HG02678 (cell line): ENCODE results near the gene HUNK.

Experiments used
- ATAC-seq: cut with Tn5 transposase; IDR thresholded peaks from one replicate; pipeline ENCODE4 v1.9.1; 2021; ENCODE audit warnings: mild to moderate bottlenecking, moderate library complexity; ENCODE audit not compliant: unreplicated experiment

The HUNK gene

GRCh38 chr21:31948676-31949075 lies 75.9 kb downstream of the HUNK start:
- ATAC-seq = no peak

DNA sequence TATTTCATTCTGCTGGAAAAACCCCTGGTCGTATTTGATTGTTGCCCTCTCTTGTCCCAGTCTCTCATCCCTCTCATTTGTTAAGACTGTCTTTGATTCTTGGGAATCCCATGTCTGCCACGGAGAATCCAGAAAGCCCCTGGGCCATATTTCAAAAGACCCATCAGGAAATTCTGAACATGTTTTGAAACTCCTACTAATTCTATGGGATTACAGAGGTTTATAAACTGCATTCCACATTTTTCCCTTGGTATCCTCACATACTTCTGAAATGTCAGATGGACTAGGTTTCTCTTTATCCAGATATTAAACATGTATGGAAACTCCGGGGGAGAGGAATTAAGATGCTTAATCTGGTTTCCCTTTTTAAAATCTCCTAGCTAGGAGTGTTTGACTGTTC lies 80.0 kb downstream of the HUNK start:
- no peak for ATAC-seq

DNA sequence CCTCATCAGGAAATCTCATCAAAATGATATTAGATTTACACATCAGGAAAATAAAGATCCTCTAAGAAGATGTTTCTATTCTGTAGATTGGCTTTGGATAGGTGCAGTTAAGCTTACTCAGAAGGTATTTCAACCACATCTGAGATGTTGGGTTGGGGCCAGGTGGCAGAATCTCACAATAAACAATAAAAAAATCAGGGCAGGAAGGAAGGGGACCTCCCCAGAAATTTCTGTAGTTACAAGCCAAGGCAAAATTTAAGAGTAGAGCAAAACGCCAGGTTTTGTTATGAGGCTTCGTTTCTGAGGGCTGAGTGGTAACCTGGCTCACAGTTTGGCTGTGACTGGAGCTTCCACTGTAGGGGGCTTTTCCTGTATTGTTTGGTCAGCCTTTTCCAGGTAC lies 84.8 kb downstream of the HUNK start:
- ATAC-seq = no peak

DNA sequence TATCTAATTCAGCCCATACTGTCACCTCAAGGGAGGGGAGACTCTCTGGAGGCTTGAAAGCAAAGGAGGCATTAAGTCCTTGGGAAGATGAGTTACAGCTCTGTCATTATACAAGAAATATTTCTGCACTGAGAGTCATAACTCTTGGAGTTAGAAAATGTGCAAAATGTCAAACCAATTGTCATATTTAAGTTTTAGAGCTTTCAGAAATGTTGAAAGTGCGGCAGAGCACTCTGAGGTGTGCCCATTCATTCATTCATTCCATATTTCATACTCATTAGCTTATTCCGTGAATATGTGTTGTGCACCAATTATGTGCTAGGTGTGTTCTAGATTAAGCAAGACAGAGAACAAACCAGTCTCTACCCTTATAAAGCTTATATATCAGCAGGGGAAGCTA lies 87.1 kb downstream of the HUNK start:
- ATAC-seq = no peak

DNA sequence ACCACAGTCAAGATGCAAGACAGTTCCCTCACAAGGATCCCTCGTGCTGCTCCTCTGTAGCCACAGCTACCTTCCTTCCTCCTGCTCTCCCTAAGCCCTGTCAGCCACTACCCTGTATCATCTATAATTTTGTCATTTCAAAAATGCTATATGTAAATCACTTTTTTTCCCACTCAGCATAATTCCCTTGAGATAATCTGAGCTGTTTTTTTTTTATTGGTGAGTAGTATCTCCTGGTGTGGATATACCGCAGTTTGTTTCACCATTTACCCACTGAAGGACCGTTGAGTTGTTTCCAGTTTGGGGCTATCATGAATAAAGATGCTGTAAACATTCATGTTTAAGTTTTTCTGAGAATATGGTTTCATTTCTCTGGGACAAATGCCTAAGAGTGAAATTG lies 88.2 kb downstream of the HUNK start:
- ATAC-seq = no peak

DNA sequence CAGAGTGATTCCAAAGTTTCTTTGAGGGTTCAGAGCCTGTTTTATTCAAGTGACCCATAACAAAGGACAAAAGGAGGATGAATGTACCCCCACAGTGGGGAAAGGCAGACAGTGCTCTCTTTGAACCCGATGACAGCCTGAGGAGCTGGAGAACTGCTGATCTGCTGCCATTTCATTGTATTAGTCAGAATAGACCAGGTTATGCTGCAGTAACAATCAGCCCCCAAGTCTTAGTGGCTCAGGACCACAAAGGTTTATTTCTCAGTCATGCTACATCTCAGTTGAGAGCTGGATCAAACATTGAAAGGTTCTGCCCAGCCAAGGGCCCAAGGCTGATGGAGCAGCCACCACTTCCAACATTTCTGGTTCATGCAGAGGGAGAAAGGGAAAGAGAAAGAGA lies 88.9 kb downstream of the HUNK start:
- ATAC-seq = no peak

- ATAC-seq = no peak
Observed at GRCh38 chr21:31964692-31965091, 91.9 kb downstream of the HUNK start.

DNA sequence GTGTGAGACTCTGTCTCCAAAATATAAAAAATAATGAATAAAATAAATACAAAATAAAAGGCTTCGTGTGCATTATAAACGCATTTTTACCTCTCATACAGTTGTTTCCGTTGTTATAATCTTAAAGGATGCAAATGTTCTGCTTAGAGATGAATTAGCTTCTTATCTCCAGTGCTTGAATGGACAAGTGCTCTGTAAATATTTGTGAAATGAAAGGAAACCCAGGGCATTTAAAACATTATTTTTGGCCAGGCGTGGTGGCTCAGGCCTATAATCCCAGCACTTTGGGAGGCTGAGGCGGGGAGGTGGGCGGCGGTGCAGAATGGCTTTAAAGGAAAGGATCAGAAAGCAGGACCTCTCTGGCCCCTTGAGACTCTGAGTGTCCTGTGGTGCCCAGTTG lies 94.5 kb downstream of the HUNK start:
- no peak for ATAC-seq

GRCh38 chr21:31972622-31973021 lies 99.8 kb downstream of the HUNK start:
- no peak for ATAC-seq

DNA sequence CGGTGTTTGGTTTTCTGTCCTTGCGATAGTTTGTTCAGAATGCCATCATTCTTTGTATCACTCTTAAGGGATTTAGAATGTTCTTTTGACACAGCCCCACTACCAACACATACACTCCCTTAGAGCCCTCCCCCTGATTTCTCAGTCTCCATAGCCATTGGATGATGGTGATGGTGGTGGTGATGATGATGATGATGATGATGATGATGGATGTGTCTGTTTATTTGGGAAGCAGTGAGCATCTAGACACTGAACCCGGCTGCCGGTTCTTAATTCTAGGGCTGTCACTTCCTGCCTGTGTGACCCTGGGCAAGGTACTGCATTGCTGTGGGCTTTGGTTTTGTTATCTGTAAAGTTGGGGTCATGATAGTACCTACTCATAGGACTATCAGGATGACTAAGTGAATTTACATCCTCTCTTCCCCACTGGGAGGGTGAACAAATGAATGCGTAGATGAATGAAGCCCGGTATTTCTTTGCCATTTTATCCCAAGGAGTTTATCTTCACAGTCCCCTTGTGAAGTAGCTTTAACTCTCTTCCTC lies 100.7 kb downstream of the HUNK start:
- ATAC-seq = no peak

- ATAC-seq = no peak
Observed at GRCh38 chr21:31974454-31974985, 101.7 kb downstream of the HUNK start.

GRCh38 chr21:31975491-31975890 lies 102.7 kb downstream of the HUNK start:
- ATAC-seq = no peak

DNA sequence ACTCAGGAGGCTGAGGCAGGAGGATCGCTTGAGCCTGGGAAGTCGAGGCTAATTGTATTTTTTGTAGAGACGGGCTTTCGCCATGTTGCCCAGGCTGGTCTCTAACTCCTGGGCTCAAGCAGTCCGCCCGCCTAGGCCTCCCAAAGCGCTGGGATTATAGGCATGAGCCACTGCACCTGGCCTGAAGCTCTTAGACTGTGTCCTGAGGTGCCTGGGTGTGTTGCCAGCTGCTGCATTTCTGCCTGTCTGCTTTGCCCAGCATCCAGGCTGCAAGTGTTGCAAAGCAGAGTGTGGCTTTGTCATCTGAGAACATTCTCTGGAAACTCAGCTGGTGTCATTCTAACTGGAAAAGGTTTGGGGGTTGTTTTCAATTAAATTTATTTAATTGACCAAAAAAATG lies 105.0 kb downstream of the HUNK start:
- no peak for ATAC-seq

DNA sequence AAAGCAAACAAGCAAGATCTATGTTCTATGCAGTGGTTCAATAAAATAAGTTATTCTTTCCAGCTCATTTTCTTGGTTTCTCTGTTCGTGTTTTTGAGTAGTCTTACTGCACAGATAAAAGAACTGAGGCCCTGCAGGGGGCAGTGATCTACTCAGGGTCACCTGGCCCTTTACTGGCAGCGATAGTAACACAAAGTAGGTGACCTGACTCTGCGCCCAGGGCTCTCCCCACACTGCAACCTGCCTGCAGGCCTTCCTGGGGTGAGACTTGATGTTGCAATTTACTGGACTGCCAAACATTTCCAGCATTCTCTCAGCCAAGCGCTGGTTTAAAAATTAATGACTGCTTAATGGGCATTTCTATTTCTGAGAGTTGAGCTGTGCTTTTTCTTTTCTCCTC lies 110.3 kb downstream of the HUNK start:
- no peak for ATAC-seq

DNA sequence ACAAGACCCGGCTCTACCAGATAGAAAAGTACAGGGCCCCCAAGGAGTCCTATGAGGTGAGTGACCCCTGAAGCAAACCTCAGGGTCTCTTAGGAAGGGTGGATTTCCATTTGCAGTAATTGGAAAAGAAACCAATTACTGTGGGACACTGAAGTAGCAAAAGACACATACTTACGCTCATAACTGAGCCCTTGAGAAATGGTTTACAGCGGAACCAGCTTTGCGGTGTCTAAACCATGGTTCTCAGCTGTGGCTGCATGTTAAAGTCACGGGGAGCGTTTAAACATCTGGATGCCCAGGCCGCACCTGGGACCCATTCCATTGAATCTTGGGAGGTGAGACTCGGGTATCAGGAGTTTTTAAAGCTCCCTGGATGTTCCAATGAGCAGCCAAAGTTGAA lies 110.7 kb downstream of the HUNK start:
- ATAC-seq = no peak

GRCh38 chr21:31985398-31985797 lies 112.6 kb downstream of the HUNK start:
- ATAC-seq = no peak

DNA sequence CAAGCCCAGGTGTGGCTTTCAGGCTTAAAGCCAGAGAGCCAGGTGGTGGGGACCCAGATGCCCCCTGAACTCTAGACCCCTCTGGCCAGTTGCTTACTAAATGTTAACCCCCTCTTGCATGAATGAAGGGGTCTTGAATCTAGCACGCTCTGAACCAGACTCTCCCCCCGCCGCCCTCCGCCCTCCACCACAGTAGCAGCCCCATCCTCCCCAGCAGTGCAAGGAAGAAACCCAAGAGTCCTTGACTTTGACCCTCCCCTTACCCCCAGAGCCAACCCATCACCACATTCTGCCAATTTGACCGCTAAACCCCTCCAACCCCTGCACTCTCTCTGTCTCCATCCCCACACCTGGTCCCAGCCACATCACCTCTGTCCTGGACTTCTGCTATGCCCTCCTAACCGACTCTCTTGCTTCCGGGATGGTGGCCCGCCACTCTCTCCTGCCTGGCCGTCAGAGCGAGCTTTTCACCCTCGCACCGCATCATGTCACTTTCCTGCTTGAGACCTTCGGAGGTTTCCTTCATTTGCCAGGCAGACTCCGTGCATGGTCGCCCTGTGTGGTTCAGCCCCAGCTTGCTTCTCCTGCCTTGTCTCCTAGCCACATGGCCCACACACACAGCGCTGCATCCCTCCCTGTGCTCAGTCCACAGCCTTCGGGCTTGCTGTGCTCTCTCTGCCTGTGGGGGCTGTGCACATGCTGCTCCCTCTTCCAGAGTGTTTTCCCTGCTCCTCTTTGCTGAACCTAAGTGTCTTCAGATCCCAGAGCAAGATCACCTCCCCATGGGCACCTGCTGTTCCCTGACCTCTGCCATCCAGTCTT lies 113.4 kb downstream of the HUNK start:
- ATAC-seq = no peak

DNA sequence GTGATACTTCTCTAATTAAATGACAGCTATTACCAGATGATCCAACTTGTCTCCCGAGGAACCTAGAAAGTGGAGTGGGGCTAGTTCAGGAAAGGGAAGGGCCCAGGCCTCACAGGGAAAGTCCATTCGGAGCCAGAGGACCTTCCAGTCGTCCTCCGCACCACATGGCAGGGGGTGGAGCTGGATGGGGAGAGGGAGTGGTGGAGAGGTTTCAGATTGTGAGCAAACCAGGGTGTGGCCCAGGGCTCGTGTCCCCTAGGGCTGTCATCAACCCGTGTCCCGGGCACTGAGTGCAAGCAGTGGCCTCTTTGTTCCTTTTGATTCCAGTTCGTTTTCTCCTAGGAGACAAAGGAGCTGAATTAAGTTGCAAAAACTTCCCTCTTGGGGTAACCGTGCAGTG lies 114.9 kb downstream of the HUNK start:
- ATAC-seq = no peak

DNA sequence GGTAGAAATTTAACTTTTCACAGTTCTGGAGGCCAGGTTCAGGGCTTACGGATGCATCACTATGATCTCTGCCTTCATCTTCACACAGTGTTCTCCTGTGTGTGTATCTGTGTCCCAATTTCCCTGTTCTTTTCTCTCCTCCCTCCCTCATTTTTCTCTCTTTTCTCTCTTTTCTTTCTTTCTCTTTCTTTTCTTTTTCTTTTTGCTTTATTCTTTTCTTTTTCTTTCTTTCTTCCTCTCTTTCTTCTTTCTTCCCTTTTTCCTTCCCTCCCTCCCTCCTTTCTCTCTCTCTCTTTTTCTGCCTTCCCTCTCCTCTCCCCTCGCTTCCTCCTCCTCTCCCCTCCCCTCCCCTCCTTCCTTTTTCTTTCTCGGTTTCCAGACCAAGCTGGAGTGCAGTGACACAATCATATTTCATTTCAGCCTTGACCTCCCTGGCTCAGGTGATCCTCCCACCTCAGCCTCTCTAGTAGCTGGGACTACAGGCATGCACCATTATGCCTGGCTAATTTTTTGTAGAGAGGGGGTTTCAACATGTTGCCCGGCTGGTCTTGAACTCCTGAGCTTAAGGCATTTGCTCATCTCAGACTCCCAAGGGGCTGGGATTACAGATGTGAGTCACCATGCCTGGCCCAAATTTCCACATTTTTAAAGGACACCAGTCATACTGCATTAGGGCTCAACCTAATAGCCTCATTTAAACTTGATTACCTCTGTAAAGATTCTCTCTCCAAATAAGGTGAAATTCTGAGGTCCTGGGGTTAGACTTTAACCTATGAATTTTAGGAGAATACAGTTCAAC lies 115.9 kb downstream of the HUNK start:
- no peak for ATAC-seq

GRCh38 chr21:31991356-31992331 lies 118.8 kb downstream of the HUNK start:
- no peak for ATAC-seq

DNA sequence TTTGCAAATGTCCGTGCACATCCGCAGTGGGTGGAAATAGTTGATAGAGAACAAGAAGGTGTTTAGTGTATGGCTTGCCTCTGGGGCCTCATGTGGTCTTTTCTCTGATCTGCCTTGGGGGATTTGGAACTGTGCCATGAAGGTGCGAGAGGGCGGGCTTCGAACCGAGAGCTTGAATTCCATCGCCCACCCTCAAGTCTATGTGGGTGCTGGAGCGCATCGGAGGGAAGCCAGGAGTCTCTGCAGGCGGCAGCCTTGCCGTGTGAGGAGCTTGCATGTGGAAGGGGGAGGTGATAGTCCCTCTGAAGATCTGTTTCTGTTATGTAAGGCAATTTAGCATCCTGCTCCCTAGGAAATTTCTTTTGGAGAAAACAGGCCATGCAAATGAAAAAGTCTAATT lies 119.6 kb downstream of the HUNK start:
- ATAC-seq = no peak
